SK-MEL-5 (cell line): ENCODE measurements around the gene CCNG2. TPM values are rescaled to one million over a fixed set of nuclear protein-coding genes. Genes with fewer than 3 reads are reported as not detected.
A peak's percentile ranks its signal among the peaks of the same experiment; 100 is the strongest.
"Not testable (repeated sequence)": the region's sequence is repeated elsewhere in the genome, so short reads cannot be mapped to it uniquely, and the experiment has no call there.

ENCODE experiments used
- DNase-seq: peaks from one replicate; pipeline ENCODE4 v3.0.0-alpha.2; 2016; ENCODE audit warnings: low read depth, low spot score
- in situ Hi-C: cut with HindIII; loops from 2 replicates; pipeline ENCODE4 v1.10.0; 2016; ENCODE audit warnings: low sequenced_read_pairs, high pct_unique_total_duplicates, low pct_unique_long_range_greater_than_20kb
- polyA plus RNA-seq, 2 experiments: library from polyadenylated mRNA; depleted of rRNA; stranded (reverse); fragments of >200 nt; gene quantifications; 2 replicates each; pipeline ENCODE4 v1.2.3, GENCODE V29; 2015
- total RNA-seq: library from RNA; depleted of rRNA; stranded (reverse); fragments of >200 nt; shearing (Covaris generic); gene quantifications from 2 replicates; pipeline ENCODE4 v1.2.3, GENCODE V29; 2014; rRNA removed

CCNG2 gene, protein sequence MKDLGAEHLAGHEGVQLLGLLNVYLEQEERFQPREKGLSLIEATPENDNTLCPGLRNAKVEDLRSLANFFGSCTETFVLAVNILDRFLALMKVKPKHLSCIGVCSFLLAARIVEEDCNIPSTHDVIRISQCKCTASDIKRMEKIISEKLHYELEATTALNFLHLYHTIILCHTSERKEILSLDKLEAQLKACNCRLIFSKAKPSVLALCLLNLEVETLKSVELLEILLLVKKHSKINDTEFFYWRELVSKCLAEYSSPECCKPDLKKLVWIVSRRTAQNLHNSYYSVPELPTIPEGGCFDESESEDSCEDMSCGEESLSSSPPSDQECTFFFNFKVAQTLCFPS
- total RNA-seq = 21.6 and 23.6 TPM in 2 replicates
- 15.3 and 19.4 TPM in 2 replicates for polyA plus RNA-seq (2015; cell fraction: cytosol; rRNA removed)
- polyA plus RNA-seq (2015; cell fraction: nucleus; rRNA removed) = 20.1 and 24.2 TPM in 2 replicates

DNA sequence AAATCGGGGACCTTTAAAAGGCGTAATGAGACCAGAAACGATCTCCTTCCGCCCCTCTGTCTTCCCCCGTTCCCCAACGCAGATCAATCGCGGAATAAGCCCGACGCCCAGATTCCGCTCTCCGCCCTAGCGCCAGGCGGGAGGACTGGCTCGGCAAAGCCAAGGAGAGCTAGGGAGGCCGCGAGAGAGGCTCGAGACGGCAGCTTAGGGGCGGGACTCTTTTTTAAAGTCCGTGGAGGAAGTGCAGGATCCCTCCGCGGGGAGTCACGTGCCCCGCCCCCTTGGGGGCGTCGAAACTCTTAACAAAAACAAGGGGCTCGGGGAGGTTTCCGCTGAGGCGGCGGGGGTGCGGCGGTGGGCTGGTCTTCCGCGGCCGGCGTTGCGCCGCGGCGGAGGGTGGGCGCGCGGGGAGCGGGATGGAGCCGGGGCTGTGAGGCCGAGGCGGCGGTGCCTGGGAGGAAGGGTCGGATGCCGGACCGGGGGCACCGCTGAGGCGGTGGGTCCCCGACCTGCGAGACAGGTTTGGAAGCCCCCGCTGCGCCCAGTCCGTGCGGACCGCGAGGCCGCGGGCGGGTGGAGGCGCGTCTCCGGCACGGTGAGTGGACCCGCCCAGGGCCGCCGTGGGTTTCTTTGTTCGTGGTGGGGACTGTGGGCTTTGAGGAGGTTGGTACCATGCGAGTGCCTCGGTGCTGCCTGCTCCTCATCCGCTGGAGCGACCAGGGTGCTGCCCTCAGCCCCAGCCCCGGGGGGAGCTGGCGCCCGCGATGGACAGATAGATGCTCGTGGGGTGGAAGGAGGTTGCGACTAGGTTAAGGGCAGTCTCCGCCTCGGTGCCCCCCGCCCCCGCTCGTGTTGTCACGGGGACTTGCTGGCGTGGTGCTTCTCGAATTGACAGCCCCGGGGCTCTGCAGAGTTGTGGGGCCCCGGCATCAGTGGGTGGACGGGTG lies at the start of gene CCNG2:
TSS of gene CCNG2 (plus strand) at position 296 of the 947 bp plus-strand sequence. CDS start 1,326 bp downstream, outside the sequence.
- in situ Hi-C loops = no loop called here
- peak; percentile 23 for DNase-seq

DNA sequence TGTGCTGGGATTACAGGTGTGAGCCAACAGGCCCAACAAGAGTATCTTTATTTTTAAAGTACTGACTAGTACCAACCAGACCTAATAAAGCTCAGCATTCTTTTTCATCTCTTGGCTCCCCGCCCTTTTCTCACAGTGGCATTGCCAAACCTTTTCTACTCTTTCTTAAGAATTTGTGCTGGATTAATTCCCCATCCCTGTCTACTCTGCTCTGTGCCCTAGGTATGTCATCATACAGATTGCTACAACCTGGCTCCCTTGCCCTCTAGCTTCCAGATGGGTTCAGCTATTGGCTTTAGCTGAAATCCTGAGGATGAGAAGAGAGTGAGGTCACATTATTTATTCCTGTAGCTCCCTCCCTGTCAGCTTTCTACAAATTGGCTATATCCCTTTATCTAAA lies 46.3 kb upstream of the CCNG2 start:
- in situ Hi-C loops = no loop called here
- DNase-seq = no peak

DNA sequence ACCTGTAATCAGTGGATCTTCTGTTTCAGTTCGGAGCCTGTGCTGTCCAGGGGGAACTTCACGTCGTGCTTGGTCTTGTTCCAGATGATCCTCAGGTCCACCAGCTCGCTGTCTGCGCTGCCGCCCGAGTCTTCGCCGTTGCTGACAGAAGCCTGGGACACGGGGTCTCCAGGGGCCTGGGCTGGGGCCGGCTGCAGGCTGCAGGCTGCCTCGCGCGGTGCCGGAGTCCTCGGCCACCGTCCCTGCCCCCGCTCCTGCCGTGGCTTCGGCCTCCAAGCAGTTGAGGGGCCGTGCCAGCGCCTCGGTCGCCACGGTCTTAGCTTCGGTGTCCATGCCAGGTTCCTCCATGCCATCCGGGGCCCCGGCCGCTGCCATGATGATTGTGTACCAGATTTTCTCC lies 43.9 kb upstream of the CCNG2 start:
- no peak for DNase-seq
- in situ Hi-C loops = no loop called here

DNA sequence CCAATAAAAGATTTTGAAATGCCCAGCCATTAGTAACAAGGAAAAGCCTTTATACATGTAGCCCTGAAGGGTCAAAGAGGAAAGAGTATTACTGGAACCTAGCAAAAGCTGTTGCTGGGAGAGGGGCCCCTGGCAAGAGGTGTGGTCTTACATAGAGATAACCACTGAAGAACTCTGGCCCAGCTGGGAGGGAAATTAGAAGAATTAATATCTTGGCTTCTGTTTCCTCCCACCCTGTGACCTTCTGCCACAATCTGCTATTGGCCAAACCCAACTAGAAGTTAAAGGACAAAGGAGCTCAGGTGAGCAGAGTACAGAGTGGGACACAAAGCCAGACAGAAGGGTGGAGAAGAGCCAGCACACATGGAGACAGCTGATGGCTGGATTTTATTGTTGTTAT lies 39.3 kb upstream of the CCNG2 start:
- no peak for DNase-seq
- in situ Hi-C loops = no loop called here

DNA sequence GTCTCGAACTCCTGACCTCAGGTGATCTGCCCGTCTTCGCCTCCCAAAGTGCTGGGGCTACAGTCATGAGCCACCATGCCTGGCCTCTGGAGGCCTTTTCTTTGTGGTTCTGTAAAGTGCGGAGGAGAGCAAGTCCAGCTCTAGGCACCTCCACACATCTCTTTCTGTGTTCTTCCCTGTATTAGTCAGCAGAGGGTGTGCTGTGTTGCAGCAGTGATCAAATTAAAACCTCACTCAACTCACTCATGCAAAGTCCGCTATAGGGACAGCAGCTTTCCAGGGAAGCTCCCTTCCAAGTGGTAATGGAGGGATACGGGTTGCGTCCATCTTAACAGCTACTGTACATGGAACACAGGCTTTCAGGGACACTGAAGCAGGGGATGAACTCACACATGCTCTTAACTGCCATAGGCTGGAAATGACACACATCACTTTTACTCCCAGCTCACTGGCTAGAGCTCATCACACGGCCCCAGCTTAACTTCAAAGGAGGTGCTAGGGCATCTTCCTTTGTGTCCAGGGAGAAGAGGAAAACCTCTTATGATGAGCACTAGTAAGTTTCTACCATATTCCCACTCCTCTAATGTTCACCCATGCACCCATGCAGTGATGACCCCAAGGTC lies 36.0 kb upstream of the CCNG2 start:
- in situ Hi-C loops = no loop called here
- peak; percentile 32 for DNase-seq

DNA sequence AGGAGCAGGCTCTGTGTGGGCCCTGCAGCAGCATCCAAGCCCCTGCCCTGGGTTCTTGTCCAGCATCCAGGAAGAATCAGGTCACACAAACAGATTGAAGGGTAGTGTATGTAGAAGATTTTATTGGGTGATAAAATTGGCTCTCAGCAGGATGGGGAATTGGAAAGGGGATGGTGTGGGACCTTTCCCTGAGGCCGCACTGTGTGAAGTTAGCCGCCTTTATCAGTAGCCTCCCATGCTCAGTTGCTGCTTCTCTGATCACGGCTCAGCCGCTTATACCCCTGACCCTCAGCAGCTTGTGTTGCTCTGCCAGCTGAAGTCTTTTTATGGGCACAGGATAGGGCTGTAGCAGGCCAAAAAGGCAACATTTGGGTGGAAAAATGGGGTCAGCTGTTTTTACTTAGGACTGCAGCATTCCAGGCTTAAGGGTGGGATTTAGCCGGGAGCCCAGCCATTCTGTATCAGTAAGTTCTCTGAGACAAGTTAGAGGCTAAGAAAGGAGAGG lies 35.2 kb upstream of the CCNG2 start:
- DNase-seq = no peak
- in situ Hi-C loops = no loop called here

DNA sequence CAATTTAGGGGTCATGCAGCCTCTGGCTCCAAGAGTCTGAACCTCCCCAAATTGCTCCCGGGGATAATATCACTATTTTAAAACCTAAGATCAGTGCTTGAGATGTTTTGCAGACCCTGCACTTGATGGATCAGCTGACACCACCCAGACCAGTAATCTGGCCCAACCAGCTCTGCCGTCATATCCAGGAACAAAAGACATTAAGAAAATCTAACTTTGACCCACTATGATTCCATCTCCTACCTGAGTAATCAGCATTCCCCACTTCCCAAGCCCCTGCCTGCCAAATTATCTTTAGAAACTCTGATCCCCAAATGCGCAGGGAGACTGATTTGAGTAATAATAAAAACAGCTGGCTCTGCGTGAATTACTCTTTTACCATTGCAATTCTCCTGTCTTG lies 34.4 kb upstream of the CCNG2 start:
- DNase-seq = no peak
- in situ Hi-C loops = no loop called here

DNA sequence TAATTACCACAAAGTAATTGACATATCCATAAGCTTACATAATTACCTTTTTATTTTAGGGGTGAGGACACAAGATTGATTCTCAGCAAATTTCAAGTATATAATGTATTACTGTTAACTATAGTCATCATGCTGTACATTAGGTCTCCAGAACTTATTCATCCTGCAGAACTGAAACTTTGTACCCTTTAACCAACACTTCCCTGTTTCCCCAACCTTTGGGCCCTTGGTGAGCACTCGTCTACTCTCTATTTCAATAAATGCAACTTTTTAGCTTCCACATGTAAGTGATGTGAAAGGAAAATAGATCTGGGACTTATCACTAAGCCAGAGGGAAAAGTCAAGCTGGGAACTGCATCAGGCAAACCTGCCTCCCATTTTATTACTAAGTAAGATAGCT lies 33.6 kb upstream of the CCNG2 start:
- DNase-seq = no peak
- in situ Hi-C loops = no loop called here

DNA sequence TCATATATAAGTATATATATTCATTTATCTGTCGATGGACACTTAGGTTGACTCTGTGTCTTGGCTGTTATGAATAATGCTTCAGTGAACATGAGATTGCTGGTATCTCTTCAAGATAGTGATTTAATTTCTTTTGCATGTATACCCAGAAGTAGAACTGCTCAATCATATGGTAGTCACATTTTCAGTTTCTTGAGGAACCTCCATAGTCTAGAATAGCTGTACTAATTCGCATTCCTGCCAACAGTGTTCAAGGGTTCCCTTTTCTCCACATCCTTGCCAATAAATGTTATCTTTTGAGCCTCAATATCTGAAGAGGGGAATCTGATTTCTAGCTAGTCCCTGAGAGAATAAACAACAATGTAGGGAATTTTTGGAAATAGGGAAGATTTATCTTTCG lies 32.4 kb upstream of the CCNG2 start:
- DNase-seq = no peak
- in situ Hi-C loops = no loop called here

DNA sequence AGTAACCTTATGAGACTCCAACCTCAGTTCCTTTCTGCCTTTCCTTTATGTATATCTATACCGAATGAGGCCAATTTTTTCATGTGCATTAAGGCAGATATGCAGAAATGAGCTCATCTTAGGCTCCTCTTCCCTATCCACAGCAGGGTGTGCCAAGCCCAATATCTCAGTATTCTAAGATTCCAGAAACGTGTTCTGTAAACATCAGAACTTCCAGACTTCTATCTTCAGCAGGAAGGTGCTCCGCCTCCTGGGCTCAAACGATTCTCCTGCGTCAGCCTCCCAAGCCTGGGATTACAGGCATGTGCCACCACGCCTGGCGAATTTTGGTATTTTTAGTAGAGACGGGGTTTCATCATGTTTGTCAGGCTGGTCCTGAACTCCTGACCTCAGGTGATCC lies 31.0 kb upstream of the CCNG2 start:
- in situ Hi-C loops = no loop called here
- DNase-seq = no peak

DNA sequence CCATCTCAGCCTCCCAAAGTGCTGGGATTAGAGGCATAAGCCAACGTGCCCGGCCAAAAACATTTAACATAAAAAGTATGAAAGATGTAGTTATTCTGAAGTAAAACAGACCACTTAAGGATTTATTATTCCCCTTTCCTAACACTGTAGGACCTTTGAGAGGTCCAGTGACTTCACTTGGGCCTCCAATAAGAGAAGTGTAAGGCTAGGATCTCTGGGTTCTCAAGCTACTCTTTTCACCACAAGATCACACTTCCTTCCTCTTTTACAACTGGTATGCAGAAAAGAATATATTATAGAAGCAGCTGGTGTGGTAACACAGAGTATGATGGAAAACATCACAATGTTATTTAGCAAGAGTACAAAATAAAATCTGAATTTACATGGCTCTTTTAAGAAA lies 30.2 kb upstream of the CCNG2 start:
- in situ Hi-C loops = no loop called here
- no peak for DNase-seq

DNA sequence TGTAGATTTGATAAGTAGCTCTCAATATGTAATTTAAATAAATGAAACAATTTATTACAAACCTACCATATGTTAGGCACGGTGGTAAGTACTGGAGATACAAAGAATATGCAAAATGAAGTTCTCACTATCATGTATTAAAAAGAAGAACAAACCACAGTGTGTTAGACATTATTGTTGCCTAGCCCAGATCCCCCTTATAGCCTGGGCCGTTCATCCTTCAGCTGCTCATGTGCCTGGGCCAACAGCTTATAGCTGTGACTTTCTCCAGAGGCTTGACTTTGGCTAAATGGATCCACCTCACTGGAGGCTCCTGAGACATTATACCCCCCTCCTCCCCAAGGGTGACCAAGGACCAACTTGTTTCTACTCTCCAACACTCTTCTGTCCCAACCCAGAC lies 29.8 kb upstream of the CCNG2 start:
- in situ Hi-C loops = no loop called here
- no peak for DNase-seq

DNA sequence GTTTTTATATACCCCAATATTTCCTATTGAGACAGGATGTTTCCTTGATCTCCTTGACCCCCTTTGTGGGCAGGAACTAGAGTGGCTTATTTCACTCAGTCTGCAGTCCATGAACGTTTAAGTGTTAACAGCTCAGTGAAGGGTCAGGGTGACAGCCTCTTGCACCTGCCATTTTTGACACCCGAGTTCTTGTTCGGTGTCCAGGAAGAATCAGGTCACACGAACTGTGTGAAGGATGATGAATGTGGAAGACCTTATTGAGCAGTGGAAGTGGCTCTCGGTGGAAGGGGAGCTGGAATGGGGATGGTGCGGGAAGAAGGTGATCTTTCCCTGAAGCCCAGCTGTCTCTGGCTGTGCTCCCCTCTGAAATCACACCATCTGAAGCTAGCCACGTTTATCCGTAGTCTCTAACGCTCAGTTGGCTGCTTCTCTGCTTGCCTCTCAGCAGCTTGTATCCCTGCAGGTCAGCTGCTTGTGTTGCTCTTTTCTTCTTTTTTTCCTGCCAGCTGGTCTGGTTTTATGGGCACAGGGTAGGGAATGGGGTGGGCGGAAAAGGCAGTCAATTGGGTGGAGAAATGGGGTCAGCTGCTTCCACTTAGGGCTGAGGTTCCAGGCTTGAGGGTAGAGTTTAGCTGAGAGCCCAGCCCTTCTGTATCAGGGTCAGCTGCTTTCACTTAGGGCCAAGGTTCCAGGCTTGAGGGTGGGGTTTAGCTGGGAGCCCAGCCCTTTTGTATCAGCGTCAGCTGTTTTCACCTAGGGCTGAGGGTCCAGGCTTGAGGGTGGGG lies 29.0 kb upstream of the CCNG2 start:
- no peak for DNase-seq
- in situ Hi-C loops = no loop called here

DNA sequence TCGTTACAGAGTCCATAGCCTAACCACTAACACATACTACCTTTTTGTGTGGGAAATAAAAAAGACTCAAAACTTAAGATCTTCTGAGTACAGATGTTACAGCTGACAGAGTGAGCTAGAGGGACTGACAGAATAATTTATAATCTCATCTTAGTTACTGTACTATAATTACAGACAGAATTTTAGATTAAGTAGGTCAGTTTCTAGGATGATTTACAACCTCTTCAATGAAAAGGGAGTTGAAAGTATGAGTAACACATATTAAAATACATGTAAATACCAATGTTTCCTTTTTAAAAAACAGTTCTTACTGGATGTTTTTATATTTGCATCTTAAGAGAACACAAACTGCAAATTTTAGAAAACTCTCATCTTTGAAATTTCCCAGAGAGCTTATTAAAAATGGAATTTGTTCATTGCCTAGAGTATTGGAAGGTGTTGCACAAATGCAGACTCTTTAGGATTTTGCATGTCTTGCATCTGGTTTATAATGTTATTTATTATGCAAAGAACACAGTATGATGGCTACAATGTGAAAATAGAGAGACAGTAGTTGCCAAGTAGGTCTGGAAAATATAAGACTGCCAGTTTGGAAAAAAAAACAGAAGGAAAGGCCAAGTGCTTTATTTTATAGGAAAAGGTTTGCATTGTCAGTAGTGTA lies 24.2 kb upstream of the CCNG2 start:
- in situ Hi-C loops = no loop called here
- no peak for DNase-seq

DNA sequence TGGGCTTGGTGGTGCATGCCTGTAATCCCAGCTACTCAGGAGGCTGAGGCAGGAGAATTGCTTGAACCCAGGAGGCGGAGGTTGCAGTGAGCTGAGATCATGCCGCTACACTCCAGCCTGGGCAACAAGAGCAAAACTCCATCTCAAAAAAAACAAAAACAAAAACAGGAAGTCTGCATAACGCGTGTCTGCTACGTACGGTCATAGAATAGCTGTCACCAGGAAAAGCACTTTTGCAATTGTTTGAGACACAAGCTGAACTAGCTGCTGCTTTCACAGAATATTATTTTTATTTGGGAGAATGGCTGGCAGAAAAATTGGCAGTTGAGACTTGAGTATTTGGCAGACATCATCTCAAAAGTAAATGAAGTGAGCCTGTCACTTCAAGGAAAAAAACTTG lies 19.6 kb upstream of the CCNG2 start:
- DNase-seq, in situ Hi-C loops: not testable (repeated sequence)

DNA sequence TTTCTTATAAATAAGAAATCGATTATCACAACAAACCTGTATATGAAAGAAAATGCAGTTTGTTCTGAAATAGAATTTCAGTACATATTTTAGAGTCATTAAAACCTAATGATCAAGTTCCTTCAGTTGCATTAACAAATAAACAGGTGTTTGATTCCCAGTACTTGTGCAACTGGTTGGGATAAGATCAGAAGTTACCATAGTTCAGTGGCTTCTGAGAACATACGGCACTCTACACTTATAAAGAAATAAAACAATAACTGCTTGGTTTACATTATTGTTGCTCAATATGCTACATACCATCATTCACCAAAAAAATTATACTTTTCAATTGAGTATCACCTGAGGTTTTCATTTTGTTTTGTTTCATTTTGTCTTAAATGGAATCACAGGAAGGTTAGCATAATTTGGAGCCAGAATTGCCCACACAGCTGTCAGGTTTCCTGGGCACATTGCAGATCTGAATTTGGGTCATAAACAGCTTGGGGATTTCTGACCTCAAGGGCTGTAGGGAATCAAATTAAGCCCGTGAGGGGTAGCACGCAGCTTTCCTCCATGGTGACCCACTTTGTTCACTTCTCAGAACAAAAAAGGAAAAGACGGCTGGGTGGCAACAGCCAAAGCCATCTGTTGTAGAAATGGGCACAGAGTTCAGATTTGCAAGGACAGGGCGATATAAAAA lies 14.9 kb upstream of the CCNG2 start:
- no peak for DNase-seq
- in situ Hi-C loops = no loop called here
